ENCODE measurements around the gene PPM1H.

Gene PPM1H

GRCh38 chr12:62754706-62755105 lies 180.2 kb downstream of the PPM1H start:
- Histone ChIP-seq H3K36me3 (ENCODE audit: insufficient read depth, low read length) (peaks cover 22% of the 10 kb centered on the region; the same call in 1 of the 2 replicates), H3K9me3 (ENCODE audit: insufficient read depth, low read depth, low read length) (no peaks in the 10 kb centered on the region), H3K4me2 (ENCODE audit: low read depth, low read length, poor library complexity, severe bottlenecking) (no peak overlapping the region), H3K4me3 (ENCODE audit: low read length, poor library complexity, severe bottlenecking) (no peak overlapping the region), H3K9me2 (replicated peaks; ENCODE audit: low read depth, low read length) (no peaks in the 10 kb centered on the region), H3K79me2 (ENCODE audit: insufficient read depth, low read length) (no peaks in the 10 kb centered on the region), H3K4me1 (ENCODE audit: insufficient read depth, low read length, poor library complexity, severe bottlenecking) (no peaks in the 10 kb centered on the region), H4K20me1 (ENCODE audit: insufficient read depth, low read length, poor library complexity, severe bottlenecking) (no peaks in the 10 kb centered on the region), H2AFZ (ENCODE audit: low read length) (no peak overlapping the region), H3K27me3 (ENCODE audit: insufficient read depth, low read length, poor library complexity, severe bottlenecking) (no peaks in the 10 kb centered on the region), H3K9ac (ENCODE audit: low read depth, low read length, poor library complexity, severe bottlenecking) (no peak overlapping the region), H3F3A (ENCODE audit: low read depth) (no peaks in the 10 kb centered on the region)
- TF ChIP-seq EZH2phosphoT487 (IDR thresholded peaks at IDR 0.05; ENCODE audit: borderline replicate concordance) (no peak), CTCF (conservative IDR thresholded peaks at IDR 0.05; ENCODE audit: low read length) (no peak)

GRCh38 chr12:62751810-62752155 lies 183.2 kb downstream of the PPM1H start:
- H3F3A ChIP-seq (ENCODE audit: low read depth), result no peaks in the 10 kb centered on the region
- H3K9me3 ChIP-seq (ENCODE audit: insufficient read depth, low read depth, low read length), result no peaks in the 10 kb centered on the region
- H2AFZ ChIP-seq (ENCODE audit: low read length), result no peak overlapping the region
- no peaks in the 10 kb centered on the region for H3K4me1 ChIP-seq (ENCODE audit: insufficient read depth, low read length, poor library complexity, severe bottlenecking)
- no peaks in the 10 kb centered on the region for H4K20me1 ChIP-seq (ENCODE audit: insufficient read depth, low read length, poor library complexity, severe bottlenecking)
- TF ChIP-seq CTCF (conservative IDR thresholded peaks at IDR 0.05; ENCODE audit: low read length) (no peak), EZH2phosphoT487 (IDR thresholded peaks at IDR 0.05; ENCODE audit: borderline replicate concordance) (no peak)
- no peaks in the 10 kb centered on the region for H3K27me3 ChIP-seq (ENCODE audit: insufficient read depth, low read length, poor library complexity, severe bottlenecking)
- peaks cover 24% of the 10 kb centered on the region; the same call in 1 of the 2 replicates for H3K36me3 ChIP-seq (ENCODE audit: insufficient read depth, low read length)
- H3K4me3 ChIP-seq (ENCODE audit: low read length, poor library complexity, severe bottlenecking), result no peak overlapping the region
- H3K9ac ChIP-seq (ENCODE audit: low read depth, low read length, poor library complexity, severe bottlenecking), result no peak overlapping the region
- H3K4me2 ChIP-seq (ENCODE audit: low read depth, low read length, poor library complexity, severe bottlenecking), result no peak overlapping the region
- H3K79me2 ChIP-seq (ENCODE audit: insufficient read depth, low read length), result no peaks in the 10 kb centered on the region
- H3K9me2 ChIP-seq (replicated peaks; ENCODE audit: low read depth, low read length), result no peaks in the 10 kb centered on the region

GRCh38 chr12:62750941-62751809 lies 183.8 kb downstream of the PPM1H start:
- Histone ChIP-seq H3K4me2 (ENCODE audit: low read depth, low read length, poor library complexity, severe bottlenecking) (no peak overlapping the region), H3K27me3 (ENCODE audit: insufficient read depth, low read length, poor library complexity, severe bottlenecking) (no peaks in the 10 kb centered on the region), H3K9me2 (replicated peaks; ENCODE audit: low read depth, low read length) (no peaks in the 10 kb centered on the region), H2AFZ (ENCODE audit: low read length) (no peak overlapping the region), H3F3A (ENCODE audit: low read depth) (no peaks in the 10 kb centered on the region), H4K20me1 (ENCODE audit: insufficient read depth, low read length, poor library complexity, severe bottlenecking) (no peaks in the 10 kb centered on the region), H3K4me3 (ENCODE audit: low read length, poor library complexity, severe bottlenecking) (no peak overlapping the region), H3K79me2 (ENCODE audit: insufficient read depth, low read length) (no peaks in the 10 kb centered on the region; the same call in 1 of the 2 replicates), H3K36me3 (ENCODE audit: insufficient read depth, low read length) (peaks cover 24% of the 10 kb centered on the region; the same call in 1 of the 2 replicates), H3K9me3 (ENCODE audit: insufficient read depth, low read depth, low read length) (no peaks in the 10 kb centered on the region), H3K4me1 (ENCODE audit: insufficient read depth, low read length, poor library complexity, severe bottlenecking) (no peaks in the 10 kb centered on the region), H3K9ac (ENCODE audit: low read depth, low read length, poor library complexity, severe bottlenecking) (no peak overlapping the region)
- no peak for TF ChIP-seq CTCF (conservative IDR thresholded peaks at IDR 0.05; ENCODE audit: low read length)
- TF ChIP-seq EZH2phosphoT487 (IDR thresholded peaks at IDR 0.05; ENCODE audit: borderline replicate concordance), result no peak

Measured in Loucy (cell line).